ENCODE measurements around the gene TRPM3.

DNA sequence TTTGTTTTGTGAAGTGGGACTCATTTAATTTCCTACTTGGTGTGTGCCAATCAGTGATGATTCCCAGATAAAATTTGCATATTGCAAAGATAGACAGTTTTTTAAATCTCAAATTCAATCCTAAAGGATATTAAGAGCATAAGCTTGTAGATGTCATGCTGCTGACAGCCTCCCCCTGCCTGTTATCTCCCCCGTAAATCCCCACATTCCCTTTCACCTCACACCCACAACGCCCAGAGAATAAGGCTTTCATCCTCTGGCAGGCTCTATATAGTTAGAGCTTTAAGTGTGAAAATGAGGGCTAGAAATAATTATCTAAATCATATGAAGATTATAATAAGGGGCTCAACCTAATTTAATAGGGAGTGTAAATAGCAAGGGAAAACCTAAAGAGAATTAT is 265.0 kb downstream of the TRPM3 start:
- TF ChIP-seq, protein P1, sequence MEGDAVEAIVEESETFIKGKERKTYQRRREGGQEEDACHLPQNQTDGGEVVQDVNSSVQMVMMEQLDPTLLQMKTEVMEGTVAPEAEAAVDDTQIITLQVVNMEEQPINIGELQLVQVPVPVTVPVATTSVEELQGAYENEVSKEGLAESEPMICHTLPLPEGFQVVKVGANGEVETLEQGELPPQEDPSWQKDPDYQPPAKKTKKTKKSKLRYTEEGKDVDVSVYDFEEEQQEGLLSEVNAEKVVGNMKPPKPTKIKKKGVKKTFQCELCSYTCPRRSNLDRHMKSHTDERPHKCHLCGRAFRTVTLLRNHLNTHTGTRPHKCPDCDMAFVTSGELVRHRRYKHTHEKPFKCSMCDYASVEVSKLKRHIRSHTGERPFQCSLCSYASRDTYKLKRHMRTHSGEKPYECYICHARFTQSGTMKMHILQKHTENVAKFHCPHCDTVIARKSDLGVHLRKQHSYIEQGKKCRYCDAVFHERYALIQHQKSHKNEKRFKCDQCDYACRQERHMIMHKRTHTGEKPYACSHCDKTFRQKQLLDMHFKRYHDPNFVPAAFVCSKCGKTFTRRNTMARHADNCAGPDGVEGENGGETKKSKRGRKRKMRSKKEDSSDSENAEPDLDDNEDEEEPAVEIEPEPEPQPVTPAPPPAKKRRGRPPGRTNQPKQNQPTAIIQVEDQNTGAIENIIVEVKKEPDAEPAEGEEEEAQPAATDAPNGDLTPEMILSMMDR (IDR thresholded peaks at IDR 0.05; ENCODE audit: low read depth, low read length), result no peak
- TF ChIP-seq EZH2phosphoT487 (IDR thresholded peaks at IDR 0.05; ENCODE audit: low read depth), result no peak

Measured in OCI-LY3 (cell line).